Measurements from ENCODE around the gene ALS2CL.

DNA sequence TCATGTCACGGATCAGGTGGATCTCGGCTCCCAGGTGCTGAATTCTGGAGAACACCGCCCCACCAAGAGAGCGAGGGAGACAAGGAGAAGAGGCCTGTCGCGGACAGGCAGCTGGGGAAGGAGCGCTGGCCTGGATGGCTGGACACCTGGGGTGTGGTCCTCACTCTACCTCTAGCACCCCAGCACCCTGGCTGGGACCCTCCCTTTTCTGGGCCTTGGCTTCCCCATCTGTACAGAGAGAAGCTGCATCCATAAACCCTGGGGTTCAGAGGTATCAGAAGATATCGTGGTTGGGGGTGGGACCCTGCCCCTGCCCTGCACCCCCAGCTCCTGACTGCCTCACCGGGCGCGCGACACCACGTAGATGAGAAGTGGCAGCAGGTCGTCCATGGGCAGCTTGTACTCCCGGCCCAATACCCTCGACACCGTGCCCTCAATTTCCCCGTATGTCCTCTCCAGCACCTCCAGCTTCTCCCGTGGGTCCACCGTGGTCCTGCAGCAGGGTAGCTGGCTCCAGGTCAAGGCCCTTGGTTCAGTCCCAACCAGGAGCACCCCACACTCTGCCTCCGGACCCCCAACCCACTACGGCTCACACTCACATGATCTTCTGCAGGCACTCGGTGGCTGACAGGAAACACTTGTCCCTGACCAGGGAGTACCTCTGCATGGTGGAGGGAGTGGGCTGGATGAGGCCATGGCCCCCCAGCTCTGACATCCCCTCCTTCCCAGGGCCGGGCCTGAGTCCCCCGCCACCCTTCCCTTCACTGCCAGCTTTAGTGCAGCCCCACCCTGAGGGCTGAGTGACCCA, 21.7 kb downstream of the ALS2CL start:
- TF ChIP-seq CTCF (IDR thresholded peaks at IDR 0.05): no peak
- no peak for TF ChIP-seq POLR2A (IDR thresholded peaks at IDR 0.05)
